Measurements from ENCODE around the gene AFF2. TPM values are rescaled to one million over a fixed set of nuclear protein-coding genes. Genes with fewer than 3 reads are reported as not detected.

AFF2 gene
- total and polyA plus RNA-seq, 3 donors from 2014 or later, result 4.7 to 28.1 (median 21.3) TPM

GRCh38 chrX:148541584-148541940 lies 41.1 kb downstream of the AFF2 start:
- intact Hi-C loops (cut with DNase I; ENCODE audit: low total_unique reads), result no loop called here

GRCh38 chrX:148542481-148543255 lies 42.3 kb downstream of the AFF2 start:
- Histone ChIP-seq H3K27ac (no peak overlapping the region), H3K9me3 (no peaks in the 10 kb centered on the region), H3K27me3 (no peaks in the 10 kb centered on the region), H3K4me1 (no peaks in the 10 kb centered on the region), H3K36me3 (ENCODE audit: low read depth, missing control alignments) (no peaks in the 10 kb centered on the region), H3K4me3 (no peak overlapping the region)
- WGBS, 2 donors, result 95 to 96% methylated on average over 3 to 4 of the region's 5 CpGs
- TF ChIP-seq POLR2A (IDR thresholded peaks at IDR 0.05), result no peak
- no peak for TF ChIP-seq CTCF (IDR thresholded peaks at IDR 0.05)
- DNase-seq, result no peak
- intact Hi-C loops (cut with DNase I; ENCODE audit: low total_unique reads), result no loop called here

More at GRCh38 chrX:148541584-148541940, 41.1 kb downstream of the AFF2 start:
- no peak for DNase-seq
- H3K36me3 ChIP-seq (ENCODE audit: low read depth, missing control alignments), result no peaks in the 10 kb centered on the region
- no peaks in the 10 kb centered on the region for H3K9me3 ChIP-seq
- H3K27ac ChIP-seq, result no peak overlapping the region
- TF ChIP-seq CTCF (IDR thresholded peaks at IDR 0.05), result no peak
- no peaks in the 10 kb centered on the region for H3K4me1 ChIP-seq
- no peak overlapping the region for H3K4me3 ChIP-seq
- H3K27me3 ChIP-seq, result no peaks in the 10 kb centered on the region

GRCh38 chrX:148552775-148553174 lies 52.4 kb downstream of the AFF2 start:
- DNase-seq, result no peak
- no peak overlapping the region for H3K4me3 ChIP-seq
- intact Hi-C loops (cut with DNase I; ENCODE audit: low total_unique reads), result no loop called here
- H3K27me3 ChIP-seq, result no peaks in the 10 kb centered on the region
- no peaks in the 10 kb centered on the region for H3K36me3 ChIP-seq (ENCODE audit: low read depth, missing control alignments)
- TF ChIP-seq POLR2A (IDR thresholded peaks at IDR 0.05) (no peak), CTCF (IDR thresholded peaks at IDR 0.05) (peak in 1 of 3 experiments; percentile 32)
- H3K9me3 ChIP-seq, result no peaks in the 10 kb centered on the region
- H3K4me1 ChIP-seq, result no peaks in the 10 kb centered on the region
- 94 to 97% methylated on average over 2 of the region's 2 CpGs for WGBS, 2 donors
- H3K27ac ChIP-seq, result no peak overlapping the region

- H3K27ac ChIP-seq, result no peak overlapping the region
- no peaks in the 10 kb centered on the region for H3K27me3 ChIP-seq
- no peaks in the 10 kb centered on the region for H3K9me3 ChIP-seq
- intact Hi-C loops (cut with DNase I; ENCODE audit: low total_unique reads), result no loop called here
- H3K4me1 ChIP-seq, result no peaks in the 10 kb centered on the region
- H3K36me3 ChIP-seq (ENCODE audit: low read depth, missing control alignments), result no peaks in the 10 kb centered on the region
- WGBS, 2 donors, result 87 to 91% methylated on average over 2 to 3 of the region's 3 CpGs
- no peak for DNase-seq
- TF ChIP-seq POLR2A (IDR thresholded peaks at IDR 0.05), result no peak
- H3K4me3 ChIP-seq, result no peak overlapping the region
Measured at GRCh38 chrX:148555101-148555500, 54.7 kb downstream of the AFF2 start.

GRCh38 chrX:148555571-148556243 lies 55.3 kb downstream of the AFF2 start:
- no peak overlapping the region for H3K4me3 ChIP-seq
- H3K27ac ChIP-seq, result no peak overlapping the region
- no peak for TF ChIP-seq CTCF (IDR thresholded peaks at IDR 0.05)
- TF ChIP-seq POLR2A (IDR thresholded peaks at IDR 0.05), result no peak
- no peaks in the 10 kb centered on the region for H3K36me3 ChIP-seq (ENCODE audit: low read depth, missing control alignments)
- no peak for DNase-seq
- WGBS, 2 donors, result 82 to 86% methylated on average over 5 to 6 of the region's 6 CpGs
- intact Hi-C loops (cut with DNase I; ENCODE audit: low total_unique reads), result no loop called here
- no peaks in the 10 kb centered on the region for H3K4me1 ChIP-seq
- H3K27me3 ChIP-seq, result no peaks in the 10 kb centered on the region
- no peaks in the 10 kb centered on the region for H3K9me3 ChIP-seq

Measured in testis (tissue), 3 donors.